Cardiac septum (tissue), 1 donor: ENCODE data around the gene TNS3. TPM values are rescaled to one million over a fixed set of nuclear protein-coding genes. Genes with fewer than 3 reads are reported as not detected.

Experiments
- DNase-seq: peaks from one replicate; pipeline ENCODE4 v3.0.0-alpha.2; 2020; ENCODE audit warnings: low spot score
- intact Hi-C: fragments of 100-400 bp; cut with DNase I; formaldehyde crosslinking; loops from one replicate; pipeline ENCODE4 v1.14.0; 2022
- total RNA-seq: library from RNA; stranded (reverse); fragmentation: NEBNext Ultra II Directional; extraction: Animal tissue kit (Norgen Biotek cat#: 25700); gene quantifications from one replicate; pipeline ENCODE4 v1.2.1, GENCODE V29; 2021
- donor health status: DM: no; HTN: no; CAD: no.

TNS3 gene
- total RNA-seq, 1 donor from 2014 or later, result 29.0 TPM

DNA sequence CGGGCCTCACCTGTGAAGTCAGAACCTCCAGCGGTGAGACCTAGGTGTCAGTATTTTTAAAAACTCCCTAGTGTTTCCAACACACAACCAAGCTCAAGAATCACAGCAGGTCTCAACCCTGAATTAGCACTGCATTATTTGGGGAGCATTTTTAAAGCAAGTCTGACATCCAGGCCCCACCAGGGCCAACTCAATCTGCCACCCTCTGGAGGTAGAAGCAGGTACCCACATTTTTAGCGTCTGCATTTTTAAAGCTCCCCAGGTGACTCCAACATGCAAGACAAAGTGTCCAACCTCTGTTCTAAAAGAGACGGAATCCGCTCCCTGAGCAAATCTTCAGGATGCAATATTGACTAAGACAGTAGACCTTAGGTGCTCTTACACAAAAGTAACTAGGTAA is 225.7 kb downstream of the TNS3 start:
- intact Hi-C loops, result no loop called here
- no peak for DNase-seq

DNA sequence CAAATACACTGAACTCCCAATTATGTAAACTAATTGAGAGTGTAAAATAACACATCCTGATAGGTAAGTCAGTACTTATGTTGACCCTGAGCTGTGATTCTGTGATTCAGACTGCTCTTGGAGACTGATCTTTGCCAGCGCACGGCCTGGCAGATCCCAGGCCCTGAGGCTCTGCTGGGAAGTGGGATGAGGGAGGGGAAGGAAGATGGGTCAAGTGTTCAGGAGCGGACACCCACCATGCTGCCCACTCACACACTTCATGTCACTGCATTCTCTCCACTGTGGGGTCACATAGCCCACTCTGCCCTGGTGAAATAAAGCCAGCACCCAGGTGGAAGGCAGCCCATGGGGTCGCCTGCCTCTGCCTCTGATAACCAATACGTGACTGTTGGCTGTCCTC is 226.2 kb downstream of the TNS3 start:
- peak; percentile 58 for DNase-seq
- intact Hi-C loops, result no loop called here

DNA sequence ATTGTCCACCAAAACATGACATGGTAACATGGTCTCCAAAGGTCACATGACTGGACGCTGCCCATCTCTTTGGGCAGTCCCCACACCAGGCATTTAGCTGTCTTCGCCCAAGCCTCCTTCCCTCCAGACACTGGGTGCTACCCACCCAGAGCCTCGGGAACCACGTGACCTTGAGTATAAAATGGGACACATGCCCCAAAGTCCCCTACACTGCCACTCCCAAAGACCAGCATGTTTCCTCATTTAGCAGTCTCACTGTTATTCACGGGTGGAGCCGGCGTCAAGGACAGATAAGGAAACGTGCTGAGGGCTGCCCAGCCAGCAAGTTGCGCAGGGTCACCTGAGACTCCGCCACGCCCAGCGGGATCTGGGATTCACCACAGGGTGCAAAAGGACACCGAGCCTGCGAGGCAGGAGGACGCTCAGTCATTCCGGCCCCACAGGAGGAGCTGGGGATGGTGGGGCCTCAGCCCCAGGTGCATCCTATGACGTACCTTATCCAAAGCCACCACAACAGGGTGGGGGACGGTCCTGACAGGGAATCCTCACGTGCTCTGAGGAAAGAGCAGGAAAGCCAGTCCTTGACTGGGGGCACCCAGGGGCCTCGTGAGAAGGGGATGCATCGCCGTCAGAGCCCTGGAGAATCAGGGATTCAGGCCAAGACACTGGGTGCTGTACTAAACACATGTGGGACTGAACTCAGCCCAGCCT is 226.9 kb downstream of the TNS3 start:
- peak; percentile 81 for DNase-seq
- intact Hi-C loops, result no loop called here

DNA sequence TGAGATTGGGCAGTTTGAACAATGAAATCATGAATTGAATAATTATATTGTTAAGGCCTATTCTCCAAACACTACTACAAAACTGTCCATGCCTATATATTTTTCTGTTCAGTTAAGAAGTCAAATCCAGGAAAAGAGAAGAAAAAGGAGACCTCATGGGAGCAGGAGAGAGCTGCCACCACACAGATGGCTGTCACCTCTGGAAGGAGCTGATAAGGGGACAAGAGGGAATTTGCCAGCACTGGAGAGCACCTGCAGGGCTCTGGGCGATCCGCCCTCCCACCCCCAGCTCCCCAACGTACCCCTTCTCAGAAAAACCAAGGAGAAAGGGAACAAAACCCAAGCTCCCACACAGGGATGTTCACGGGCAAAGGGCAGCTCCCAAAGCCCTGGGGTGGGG is 227.8 kb downstream of the TNS3 start:
- DNase-seq, result no peak
- intact Hi-C loops, result no loop called here

- intact Hi-C loops, result no loop called here
- DNase-seq, result peak; percentile 66
These were observed 229.4 kb downstream of the TNS3 start for GRCh38 chr7:47352394-47352968.

DNA sequence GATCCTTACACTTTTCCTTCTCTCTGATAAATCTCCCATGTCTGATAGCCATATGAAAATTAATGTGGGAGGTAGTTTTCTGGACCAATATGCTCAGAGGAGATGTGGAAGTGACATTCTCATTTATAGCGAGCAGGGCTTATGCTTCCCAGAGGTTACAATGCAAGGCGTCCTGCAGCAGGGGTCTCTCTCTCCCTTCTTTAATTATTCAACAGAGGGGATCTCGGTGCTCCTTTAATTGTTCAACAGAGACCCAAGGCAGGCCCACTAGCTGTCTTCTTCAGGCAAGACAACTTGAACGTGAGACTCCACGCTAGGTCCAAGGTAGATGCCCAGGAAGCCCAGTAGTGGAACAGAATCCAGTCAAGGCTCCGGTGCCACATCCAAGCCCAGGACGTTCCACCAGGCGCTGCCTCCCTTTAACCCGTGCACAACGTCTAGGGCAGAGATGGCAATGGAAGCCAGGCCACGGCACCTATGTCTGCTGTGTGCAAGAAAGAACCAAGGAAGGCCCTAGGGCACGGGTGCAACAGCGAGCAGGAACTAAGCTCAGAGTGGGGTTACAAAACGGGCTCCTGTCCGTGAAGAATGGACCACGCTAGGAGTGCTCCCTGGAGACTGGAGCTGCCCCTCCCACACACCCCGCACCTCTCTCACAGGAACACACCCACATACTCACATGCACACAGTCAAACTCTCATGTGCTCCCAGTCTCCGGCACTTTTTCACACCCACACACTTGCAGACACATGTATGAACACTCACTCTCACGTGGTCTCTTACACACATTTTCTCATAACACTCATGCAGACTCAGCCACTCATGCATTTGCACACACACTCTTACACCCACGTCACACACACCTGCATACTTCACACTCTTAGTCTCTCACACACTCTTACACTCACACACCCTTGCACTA is 230.4 kb downstream of the TNS3 start:
- intact Hi-C loops, result no loop called here
- DNase-seq, result peak; percentile 29

DNA sequence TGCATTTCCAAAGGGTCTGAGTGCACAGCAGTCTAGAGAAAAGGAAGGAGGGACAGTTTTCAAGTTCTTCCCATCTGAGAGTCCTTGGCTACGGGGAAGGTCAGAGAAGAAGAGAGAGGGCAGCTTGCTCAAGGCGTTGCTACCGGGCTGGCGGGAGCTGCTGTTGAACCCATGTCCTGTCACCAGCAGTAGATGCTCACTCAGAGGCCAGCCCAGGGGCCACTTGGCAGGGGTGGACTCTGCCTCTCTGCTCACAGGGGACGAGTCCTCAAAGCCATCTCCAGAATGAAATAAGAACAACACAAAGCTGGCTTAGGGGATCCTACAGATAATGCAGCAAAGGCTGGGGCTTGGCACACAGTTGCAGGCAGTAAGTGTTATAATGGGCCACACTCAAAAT is 231.5 kb downstream of the TNS3 start:
- peak; percentile 72 for DNase-seq
- intact Hi-C loops, result no loop called here

GRCh38 chr7:47349401-47349800 is 232.5 kb downstream of the TNS3 start:
- intact Hi-C loops, result no loop called here

DNA sequence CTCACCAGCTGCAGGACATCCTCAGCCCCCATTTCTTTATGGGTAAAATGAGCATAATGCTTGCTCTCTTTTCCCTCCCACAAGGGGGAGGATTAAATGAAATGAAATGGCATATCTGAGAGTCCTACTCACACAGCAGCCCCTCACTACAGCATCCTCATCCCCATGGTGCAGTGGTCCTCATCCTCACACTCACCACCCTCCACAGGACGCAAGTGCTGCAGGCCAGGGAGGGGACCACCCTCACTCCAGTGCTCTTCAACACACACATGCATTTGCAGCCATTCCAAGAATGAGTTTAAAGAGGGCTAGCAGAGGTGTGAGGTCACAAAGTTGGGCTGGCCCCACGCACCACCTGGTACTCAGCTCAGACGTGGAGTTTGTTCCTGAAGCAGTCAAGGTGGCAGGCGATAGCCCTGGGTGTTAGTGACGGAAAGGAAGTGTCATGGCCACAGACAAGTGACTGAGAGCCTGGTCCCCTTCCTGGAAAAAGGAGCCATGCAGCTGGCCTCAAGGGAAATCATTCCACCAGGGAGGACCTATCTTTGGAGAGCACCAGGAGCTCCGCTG is 234.0 kb downstream of the TNS3 start:
- DNase-seq, result peak; percentile 54
- intact Hi-C loops, result no loop called here

More at GRCh38 chr7:47349401-47349800, 232.5 kb downstream of the TNS3 start:
- DNase-seq, result peak; percentile 56

DNA sequence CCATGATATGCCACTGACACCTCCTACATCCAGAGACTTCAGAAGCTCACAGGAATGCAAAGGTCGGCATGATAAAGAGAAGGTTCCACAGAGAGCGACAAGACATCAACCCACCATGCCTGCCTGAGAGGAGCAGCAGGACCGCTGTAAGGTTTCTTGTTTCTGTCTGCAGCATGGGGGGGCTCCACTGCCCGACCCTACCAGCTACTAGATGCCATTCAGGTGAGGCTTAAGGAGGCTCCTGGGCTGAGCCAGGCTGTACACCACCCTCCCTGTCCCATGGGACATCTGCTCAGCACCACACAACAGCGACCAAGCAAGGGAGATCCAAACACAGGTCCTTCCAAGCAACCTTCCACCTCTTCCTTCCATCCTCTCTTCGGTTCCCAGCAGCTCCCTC is 234.6 kb downstream of the TNS3 start:
- DNase-seq, result peak; percentile 41
- intact Hi-C loops, result no loop called here

GRCh38 chr7:47346377-47346914 is 235.5 kb downstream of the TNS3 start:
- intact Hi-C loops, result no loop called here
- peak; percentile 56 for DNase-seq

DNA sequence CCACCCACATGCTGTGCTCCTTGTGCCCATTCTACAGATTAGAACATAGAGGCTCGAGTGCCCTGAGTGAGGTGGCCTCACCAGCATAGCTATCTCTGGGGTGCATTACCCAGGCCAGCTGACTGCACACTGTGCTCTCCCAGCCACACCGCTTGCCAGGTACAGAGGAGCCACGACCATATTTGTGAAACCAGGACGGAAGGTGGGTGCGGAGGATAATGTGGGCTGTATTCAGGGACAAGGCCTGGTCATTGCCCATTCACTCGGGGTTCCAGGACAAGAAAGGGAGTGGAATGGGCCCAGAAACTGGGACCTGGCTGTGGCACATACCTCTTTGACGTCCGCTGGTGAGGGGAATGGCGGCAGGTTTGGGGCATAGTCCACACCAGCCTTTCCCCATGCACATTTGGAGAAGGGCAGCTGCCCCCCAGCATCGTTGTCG is 236.0 kb downstream of the TNS3 start:
- DNase-seq, result peak; percentile 49
- intact Hi-C loops, result no loop called here

DNA sequence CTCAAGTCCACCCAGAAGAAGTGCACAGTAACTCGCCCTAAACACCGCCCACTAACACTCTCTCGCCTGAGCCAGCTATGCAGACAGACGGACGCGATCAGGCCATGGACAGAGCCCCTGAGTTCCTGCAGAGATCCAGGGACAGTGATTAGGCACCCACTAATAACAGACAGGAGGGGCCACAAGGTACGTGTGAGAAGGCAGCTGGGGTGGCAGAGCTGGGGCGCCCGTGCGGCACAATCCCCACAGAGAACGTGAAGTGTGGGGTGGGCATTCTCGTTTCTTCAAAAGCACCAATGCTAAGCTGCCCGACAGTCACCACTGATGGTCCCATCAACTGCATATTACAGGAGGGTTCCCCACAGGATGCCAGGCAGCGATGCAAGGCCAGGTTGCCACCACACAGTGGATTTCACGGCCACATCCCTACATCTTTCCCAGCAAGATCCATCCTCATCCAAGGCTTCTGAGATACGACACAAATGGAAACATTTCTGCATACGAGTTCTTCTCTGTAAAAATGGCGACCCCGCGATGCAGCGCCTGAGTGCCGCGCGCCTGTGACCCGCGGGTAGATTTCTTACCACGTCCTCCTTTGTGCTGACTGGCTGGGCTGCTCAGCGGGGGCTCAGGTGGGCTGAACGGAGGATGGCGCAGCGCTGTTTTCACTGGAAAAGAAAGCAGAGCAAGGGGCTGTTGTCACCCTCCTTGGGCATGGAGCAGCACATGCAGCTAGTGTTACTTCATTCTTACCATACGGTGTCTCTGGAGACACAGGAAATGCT is 237.5 kb downstream of the TNS3 start:
- intact Hi-C loops, result no loop called here
- peak; percentile 39 for DNase-seq

- intact Hi-C loops, result no loop called here
These were observed 238.9 kb downstream of the TNS3 start for GRCh38 chr7:47343061-47343455.

GRCh38 chr7:47342296-47343060 is 239.4 kb downstream of the TNS3 start:
- intact Hi-C loops, result no loop called here

More at GRCh38 chr7:47343061-47343455, 238.9 kb downstream of the TNS3 start:
- peak; percentile 56 for DNase-seq

GRCh38 chr7:47340517-47340916 is 241.4 kb downstream of the TNS3 start:
- intact Hi-C loops, result no loop called here
- peak; percentile 39 for DNase-seq

More at GRCh38 chr7:47342296-47343060, 239.4 kb downstream of the TNS3 start:
- DNase-seq, result peak; percentile 22

- DNase-seq, result no peak
- intact Hi-C loops, result loop anchor here (5.0 to 10.0 kb wide), 3 partner anchors 34 to 137 kb away; no protein-coding TSS in a partner anchor
These were observed 243.9 kb downstream of the TNS3 start for GRCh38 chr7:47338026-47338425.

DNA sequence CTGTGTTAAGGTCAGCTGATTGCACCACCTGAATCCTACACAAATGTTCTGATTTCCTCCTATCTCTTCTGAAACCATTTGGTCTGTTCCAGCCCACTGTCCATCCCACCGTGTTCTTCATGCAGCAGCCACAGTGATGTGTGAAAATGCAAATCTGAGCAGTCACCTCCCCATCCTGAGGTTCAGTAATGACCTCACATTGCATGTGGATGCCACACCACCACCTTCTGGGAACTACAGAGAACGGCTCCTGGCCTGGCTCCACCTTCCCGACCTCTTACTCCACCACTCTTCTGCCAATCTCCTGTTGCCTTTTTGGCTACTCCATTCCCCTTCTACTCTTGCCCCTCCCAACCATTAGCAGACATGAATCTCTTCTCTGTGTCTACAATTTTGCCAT is 244.4 kb downstream of the TNS3 start:
- intact Hi-C loops, result loop anchor here (5.0 to 10.0 kb wide), 3 partner anchors 35 to 137 kb away; no protein-coding TSS in a partner anchor
- no peak for DNase-seq
